Spinal cord (tissue), 10 donors: ENCODE data around the gene SORBS1. TPM values are rescaled to one million over a fixed set of nuclear protein-coding genes. Genes with fewer than 3 reads are reported as not detected.

Experiments used
- DNase-seq, 6 donors: peaks; one replicate each; pipeline versions ENCODE4 v3.0.0 to v3.0.0-alpha.2; 2013 to 2015; ENCODE audit warnings: low spot score in 6 of 6, low read depth in 4 of 6
- H3K27ac ChIP-seq: one replicate; pipeline ENCODE4 v1.5.1; 2013; ENCODE audit warnings: low read depth, low read length, control low read depth
- H3K27me3 ChIP-seq: one replicate; pipeline ENCODE4 v1.6.1; 2013; ENCODE audit warnings: low read length; ENCODE audit not compliant: control insufficient read depth, insufficient read depth
- H3K36me3 ChIP-seq: one replicate; pipeline ENCODE4 v1.6.1; 2013; ENCODE audit warnings: low read length; ENCODE audit not compliant: control insufficient read depth, insufficient read depth
- H3K4me1 ChIP-seq: one replicate; pipeline ENCODE4 v1.6.1; 2013; ENCODE audit warnings: low read length; ENCODE audit not compliant: control insufficient read depth, insufficient read depth
- H3K4me3 ChIP-seq: one replicate; pipeline ENCODE4 v1.5.1; 2013; ENCODE audit warnings: low read depth, low read length, control low read depth
- H3K9me3 ChIP-seq: one replicate; pipeline ENCODE4 v1.6.1; 2013; ENCODE audit warnings: low read length; ENCODE audit not compliant: control insufficient read depth, insufficient read depth
- WGBS: methylation state at CpG from one replicate; pipeline ENCODE4 v1.1.5; 2013; ENCODE audit warnings: missing lambda C conversion rate; ENCODE audit not compliant: insufficient coverage; 5-methylcytosine and 5-hydroxymethylcytosine counted together
- polyA plus RNA-seq, 2 donors: library from polyadenylated mRNA; unstranded; fragments of 120-200 nt; gene quantifications; one replicate each; pipeline ENCODE4 v1.2.1, GENCODE V29; 2013; ENCODE audit not compliant: insufficient read length in 2 of 2
- total RNA-seq, 2 donors: library from RNA; depleted of rRNA in 1 of 2; stranded (reverse); fragments of 120-200 nt in 1 of 2; fragments of >200 nt in 1 of 2; gene quantifications; one replicate each; pipeline versions ENCODE4 v1.2.3 to v1.2.4, GENCODE V29; 2013 to 2014
- donor health status: healthy.

The SORBS1 gene
- total and polyA plus RNA-seq, 4 donors = 95.1 to 129 (median 100.0) TPM

DNA sequence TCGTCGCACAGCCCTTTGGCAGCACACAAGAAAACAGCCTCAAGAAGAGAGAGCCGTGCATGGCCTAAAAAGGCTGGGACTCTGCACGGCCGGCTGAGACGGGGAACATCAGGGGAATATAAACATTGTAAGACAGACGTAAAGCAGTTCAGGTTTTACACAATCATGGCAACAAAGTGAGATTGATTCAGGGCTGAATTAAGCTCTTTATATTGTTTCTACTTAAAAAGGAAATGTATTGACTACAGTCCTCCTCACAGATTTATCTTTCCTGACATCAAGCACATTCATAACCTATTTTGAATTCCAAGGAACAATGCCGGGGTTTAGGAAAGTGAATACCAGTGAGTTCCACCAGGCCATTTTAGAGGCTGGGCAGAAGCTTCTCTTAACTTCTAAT lies 25.2 kb downstream of the SORBS1 start:
- Histone ChIP-seq H3K27ac (peak overlapping the region; percentile 17), H3K4me3 (no peak overlapping the region), H3K27me3 (no peaks in the 10 kb centered on the region), H3K4me1 (peaks cover 30% of the 10 kb centered on the region), H3K36me3 (no peaks in the 10 kb centered on the region), H3K9me3 (no peaks in the 10 kb centered on the region)
- WGBS = 23% methylated on average over 3 of the region's 8 CpGs
- peak in 1 of 6 donors; percentile 67 for DNase-seq

DNA sequence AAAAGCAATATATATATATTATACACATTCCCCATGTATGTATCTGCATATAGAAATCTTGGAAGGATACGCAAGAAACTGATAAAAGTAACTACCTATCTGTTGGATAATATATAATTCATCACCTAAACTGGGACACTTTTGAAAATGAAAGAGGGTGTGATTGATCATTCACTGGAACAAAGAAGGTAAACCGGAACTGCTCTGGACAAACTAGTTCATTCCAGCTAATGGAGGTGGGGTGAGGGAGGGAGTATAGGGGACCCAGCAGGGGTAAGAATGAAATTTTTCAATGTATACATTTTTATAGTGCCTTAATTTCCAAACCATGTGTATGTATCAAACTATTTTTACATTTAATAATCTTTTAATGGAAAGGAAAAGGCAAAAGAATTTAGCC lies 25.6 kb downstream of the SORBS1 start:
- H3K27me3 ChIP-seq = no peaks in the 10 kb centered on the region
- no peaks in the 10 kb centered on the region for H3K9me3 ChIP-seq
- H3K4me1 ChIP-seq = peaks cover 34% of the 10 kb centered on the region
- no peaks in the 10 kb centered on the region for H3K36me3 ChIP-seq
- peak overlapping the region; percentile 17 for H3K27ac ChIP-seq
- no CpG with 5 or more reads among the region's 2 CpGs for WGBS
- H3K4me3 ChIP-seq = no peak overlapping the region
- no peak for DNase-seq

DNA sequence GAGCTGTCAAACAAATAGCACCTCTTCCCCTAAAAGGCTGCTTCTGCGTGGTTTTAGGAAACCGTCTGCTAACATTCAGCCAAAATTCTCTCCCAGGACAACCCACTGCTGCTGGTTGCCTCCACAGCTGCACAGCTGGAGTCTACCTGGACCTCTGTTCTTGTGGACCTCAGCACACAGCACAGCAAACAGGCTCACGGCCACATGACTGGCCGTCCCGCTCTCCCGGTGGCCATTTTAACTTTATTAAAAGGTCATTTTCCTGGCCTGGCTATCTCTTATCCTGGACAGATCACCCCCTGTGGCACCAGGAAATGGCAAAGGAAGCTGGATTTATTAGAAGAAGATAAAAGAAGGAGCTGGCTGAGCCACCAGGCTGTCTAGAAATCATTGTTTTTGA lies 27.6 kb downstream of the SORBS1 start:
- peaks cover 29% of the 10 kb centered on the region for H3K4me1 ChIP-seq
- H3K4me3 ChIP-seq = no peak overlapping the region
- H3K36me3 ChIP-seq = no peaks in the 10 kb centered on the region
- WGBS = 41% methylated on average over 2 of the region's 6 CpGs
- no peaks in the 10 kb centered on the region for H3K9me3 ChIP-seq
- no peaks in the 10 kb centered on the region for H3K27me3 ChIP-seq
- H3K27ac ChIP-seq = no peak overlapping the region
- no peak for DNase-seq

DNA sequence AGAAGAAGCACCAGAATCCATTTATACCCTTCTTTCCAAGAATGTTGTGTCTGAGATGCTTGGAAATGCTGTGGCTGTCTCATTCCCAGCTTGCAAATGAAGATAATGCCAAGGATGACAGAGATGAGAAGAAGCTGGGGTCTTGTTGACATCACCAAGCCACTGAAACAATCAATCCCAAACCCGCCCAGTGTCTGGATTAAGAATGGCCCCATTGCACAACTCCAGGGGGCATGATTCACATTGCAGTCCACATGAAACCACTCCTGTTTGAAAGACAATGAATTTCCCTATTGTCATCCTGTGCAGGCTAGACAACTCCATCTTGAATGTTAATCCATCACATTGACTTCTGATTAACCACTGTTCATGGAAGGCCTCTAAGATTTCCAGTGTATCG lies 28.6 kb downstream of the SORBS1 start:
- 83% methylated on average over 2 of the region's 2 CpGs for WGBS
- Histone ChIP-seq H3K9me3 (no peaks in the 10 kb centered on the region), H3K27me3 (no peaks in the 10 kb centered on the region), H3K27ac (no peak overlapping the region), H3K4me3 (no peak overlapping the region), H3K4me1 (peaks cover 26% of the 10 kb centered on the region), H3K36me3 (no peaks in the 10 kb centered on the region)
- DNase-seq = no peak

DNA sequence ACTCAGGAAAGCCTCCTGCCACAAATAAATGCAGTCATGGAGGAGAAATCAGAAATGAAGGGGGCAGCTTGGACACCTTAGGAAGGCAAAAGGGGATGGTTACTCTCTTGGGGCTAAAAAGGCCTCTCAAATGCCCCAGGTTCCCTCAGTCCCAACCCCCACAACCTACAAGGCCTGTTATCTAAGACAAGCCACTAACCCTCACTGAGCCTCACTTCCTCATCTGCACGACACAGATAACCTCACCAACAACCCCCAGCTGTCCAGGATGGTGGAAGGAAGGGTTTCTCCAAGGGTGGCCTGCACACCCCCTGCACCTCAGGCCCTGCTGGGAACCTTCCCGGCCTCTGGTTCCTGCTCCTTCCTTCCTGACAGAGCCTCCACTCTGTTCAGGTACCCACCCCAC lies 29.2 kb downstream of the SORBS1 start:
- Histone ChIP-seq H3K36me3 (no peaks in the 10 kb centered on the region), H3K4me1 (peaks cover 25% of the 10 kb centered on the region), H3K27ac (no peak overlapping the region), H3K4me3 (no peak overlapping the region), H3K27me3 (no peaks in the 10 kb centered on the region), H3K9me3 (no peaks in the 10 kb centered on the region)
- 86% methylated on average over 1 of the region's 2 CpGs for WGBS
- no peak for DNase-seq

DNA sequence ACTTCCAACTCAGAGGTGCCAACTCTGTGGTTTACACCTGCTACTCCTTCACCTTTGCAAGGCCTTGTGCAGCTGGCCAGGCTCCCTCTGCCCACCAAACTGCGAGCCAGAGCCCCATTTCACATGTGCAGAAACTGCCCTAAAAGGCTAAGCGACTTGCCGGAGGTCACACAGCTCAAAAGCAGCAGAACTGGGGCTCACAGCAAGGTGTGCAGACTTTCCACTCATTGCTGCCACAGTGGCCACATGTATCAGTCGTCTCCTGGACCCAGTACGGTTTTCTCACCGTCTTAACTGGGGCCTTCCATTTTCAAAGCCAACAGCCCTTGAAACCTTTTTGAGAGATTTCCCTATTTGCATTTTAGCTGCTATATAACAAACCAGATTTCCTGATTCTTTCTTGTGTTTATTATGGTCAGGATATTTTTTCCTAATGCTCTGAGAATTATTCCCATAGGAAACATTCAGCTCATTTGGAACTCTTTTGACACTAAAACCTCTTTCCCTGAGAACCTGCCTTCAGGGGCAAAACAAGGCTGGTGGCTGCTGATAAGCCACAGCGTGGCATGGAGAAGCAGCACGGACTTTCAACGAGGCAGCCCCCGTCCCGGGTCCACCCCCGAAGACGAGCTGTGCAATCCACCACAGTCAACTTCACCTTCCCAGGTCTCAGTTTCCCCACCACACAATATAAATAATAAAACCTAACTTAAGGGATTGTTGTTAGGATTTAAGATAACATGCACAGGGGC lies 29.9 kb downstream of the SORBS1 start:
- Histone ChIP-seq H3K36me3 (no peaks in the 10 kb centered on the region), H3K4me3 (no peak overlapping the region), H3K4me1 (peaks cover 19% of the 10 kb centered on the region), H3K27ac (no peak overlapping the region), H3K27me3 (no peaks in the 10 kb centered on the region), H3K9me3 (no peaks in the 10 kb centered on the region)
- WGBS = 72% methylated on average over 8 of the region's 13 CpGs
- no peak for DNase-seq

DNA sequence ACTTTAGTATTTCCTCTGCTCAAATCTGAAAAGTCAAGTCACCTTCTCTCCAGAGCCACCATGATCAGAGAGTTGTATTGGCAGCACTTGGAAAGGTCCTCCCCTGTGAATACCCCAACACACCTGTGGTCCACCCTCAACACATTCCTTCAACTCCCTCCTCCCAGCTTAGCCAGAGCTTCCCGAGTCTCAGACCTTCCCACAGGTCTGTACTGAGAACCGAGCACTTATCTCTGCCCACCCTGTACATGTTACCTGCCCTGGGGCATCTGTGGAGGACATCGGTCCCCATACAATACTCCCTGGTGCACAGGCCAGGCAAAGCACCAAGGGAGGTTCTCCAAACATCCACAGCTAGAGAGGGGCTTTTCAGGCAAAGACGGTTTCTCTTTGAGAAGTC lies 30.6 kb downstream of the SORBS1 start:
- no peak for DNase-seq
- Histone ChIP-seq H3K27me3 (no peaks in the 10 kb centered on the region), H3K4me3 (no peak overlapping the region), H3K4me1 (peaks cover 19% of the 10 kb centered on the region), H3K36me3 (no peaks in the 10 kb centered on the region), H3K27ac (no peak overlapping the region), H3K9me3 (no peaks in the 10 kb centered on the region)
- WGBS = 79% methylated on average over 3 of the region's 4 CpGs

DNA sequence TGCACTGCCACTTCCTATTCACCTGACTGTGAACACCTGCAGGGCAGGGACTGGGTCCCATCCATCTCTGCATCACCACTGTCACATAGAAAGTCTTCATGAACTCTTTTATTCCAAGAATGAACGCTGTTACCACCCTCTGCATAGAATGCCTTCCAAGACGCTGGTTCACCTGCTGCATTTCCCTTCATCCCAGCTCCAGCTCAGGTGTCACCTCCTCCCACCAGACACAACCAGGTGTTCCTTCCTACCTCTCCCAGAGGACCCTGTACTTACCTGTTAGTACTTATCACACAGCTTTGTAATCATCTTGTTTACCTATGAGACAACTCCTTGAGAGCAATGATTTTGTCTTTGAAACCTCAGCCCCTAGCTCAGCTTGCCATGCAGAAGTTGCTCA lies 31.1 kb downstream of the SORBS1 start:
- no peak overlapping the region for H3K27ac ChIP-seq
- DNase-seq = no peak
- H3K9me3 ChIP-seq = no peaks in the 10 kb centered on the region
- peaks cover 19% of the 10 kb centered on the region for H3K4me1 ChIP-seq
- H3K27me3 ChIP-seq = no peaks in the 10 kb centered on the region
- 100% methylated on average over 2 of the region's 2 CpGs for WGBS
- no peak overlapping the region for H3K4me3 ChIP-seq
- no peaks in the 10 kb centered on the region for H3K36me3 ChIP-seq

DNA sequence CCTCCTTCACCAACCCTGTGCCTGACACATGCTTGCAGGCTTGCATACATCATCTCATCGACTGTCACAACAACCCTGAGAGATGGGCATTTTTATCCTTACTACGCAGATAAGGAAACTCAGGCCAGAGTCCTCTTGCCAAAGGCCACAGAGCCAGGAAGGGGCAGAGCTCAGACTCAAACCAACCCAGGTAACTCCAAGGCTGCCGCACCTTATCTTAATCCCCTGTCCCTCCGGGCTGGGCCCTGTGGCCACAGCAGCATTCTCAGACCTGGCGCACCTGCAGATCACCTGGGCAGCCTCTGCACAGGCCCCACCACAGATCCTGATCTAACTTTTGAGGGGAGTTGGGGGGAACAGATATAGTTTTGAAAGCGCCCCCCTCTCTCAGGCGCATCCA lies 35.1 kb downstream of the SORBS1 start:
- Histone ChIP-seq H3K9me3 (no peaks in the 10 kb centered on the region), H3K27ac (no peak overlapping the region), H3K4me1 (peaks cover 15% of the 10 kb centered on the region), H3K27me3 (no peaks in the 10 kb centered on the region), H3K36me3 (no peaks in the 10 kb centered on the region), H3K4me3 (no peak overlapping the region)
- DNase-seq = no peak
- WGBS = 93% methylated on average over 2 of the region's 7 CpGs

DNA sequence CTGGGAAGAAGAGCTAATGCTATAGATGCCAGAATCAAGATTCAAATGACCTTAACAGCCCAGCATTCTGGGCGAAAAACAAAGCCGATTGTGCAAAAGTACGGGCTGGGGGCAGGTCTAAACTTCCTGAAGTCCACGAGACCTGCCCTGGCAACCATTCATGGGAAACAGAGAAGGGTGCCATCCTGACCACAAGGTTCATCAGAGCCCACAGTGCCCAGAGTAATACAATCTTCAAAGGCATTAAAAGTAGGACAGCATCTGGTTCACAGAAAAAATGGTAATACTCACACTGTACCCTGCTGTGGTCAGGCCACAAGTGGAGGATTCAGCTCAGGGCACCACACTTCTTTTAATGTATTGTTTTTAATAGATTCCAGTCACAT lies 36.1 kb downstream of the SORBS1 start:
- no peak overlapping the region for H3K27ac ChIP-seq
- no peaks in the 10 kb centered on the region for H3K27me3 ChIP-seq
- no peaks in the 10 kb centered on the region for H3K36me3 ChIP-seq
- no peak for DNase-seq
- 49% methylated on average over 4 of the region's 4 CpGs for WGBS
- peaks cover 13% of the 10 kb centered on the region for H3K4me1 ChIP-seq
- no peaks in the 10 kb centered on the region for H3K9me3 ChIP-seq
- no peak overlapping the region for H3K4me3 ChIP-seq
